HG03064 (cell line): ENCODE data around the gene WSCD2.

Experiments used
- ATAC-seq: cut with Tn5 transposase; IDR thresholded peaks from one replicate; pipeline ENCODE4 v1.9.1; 2021; ENCODE audit warnings: low read depth; ENCODE audit not compliant: unreplicated experiment

Gene WSCD2

DNA sequence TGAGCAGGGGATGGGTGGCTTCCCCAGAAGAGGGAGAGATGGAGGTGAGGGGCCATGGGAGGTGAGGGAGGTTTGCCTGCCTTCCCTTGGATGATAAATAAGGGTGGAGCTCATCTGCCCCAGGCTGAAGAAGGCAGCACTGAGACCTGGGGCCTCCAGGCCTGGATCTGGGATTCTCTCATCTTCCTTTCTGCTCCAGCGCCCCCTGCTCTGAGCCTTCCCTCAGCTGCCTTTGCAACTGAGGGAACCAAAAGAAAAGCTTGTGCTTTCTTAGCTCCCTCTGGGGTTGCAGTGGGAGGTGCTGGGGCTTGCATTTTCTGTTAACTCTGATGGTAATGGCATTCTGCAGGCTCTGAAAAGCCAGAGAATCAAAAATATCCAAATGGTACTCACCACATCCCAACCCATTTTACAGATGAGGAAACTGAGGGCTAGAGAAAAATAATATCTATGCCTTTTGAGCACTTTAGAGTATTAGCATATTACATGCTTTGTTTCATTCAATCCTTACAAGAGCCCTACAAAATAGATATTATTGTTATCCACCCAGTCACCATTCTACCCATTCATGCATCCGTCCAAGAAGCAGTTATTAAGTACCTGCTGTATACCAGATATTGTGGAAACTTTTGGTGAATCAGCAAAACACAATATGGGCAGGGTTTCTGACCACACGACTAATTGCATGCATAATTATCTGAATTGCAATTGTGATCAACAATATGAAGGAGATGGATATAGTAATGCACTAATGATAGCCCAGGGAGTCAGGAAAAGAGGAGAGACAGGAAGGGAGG is 102.2 kb downstream of the WSCD2 start:
- no peak for ATAC-seq

DNA sequence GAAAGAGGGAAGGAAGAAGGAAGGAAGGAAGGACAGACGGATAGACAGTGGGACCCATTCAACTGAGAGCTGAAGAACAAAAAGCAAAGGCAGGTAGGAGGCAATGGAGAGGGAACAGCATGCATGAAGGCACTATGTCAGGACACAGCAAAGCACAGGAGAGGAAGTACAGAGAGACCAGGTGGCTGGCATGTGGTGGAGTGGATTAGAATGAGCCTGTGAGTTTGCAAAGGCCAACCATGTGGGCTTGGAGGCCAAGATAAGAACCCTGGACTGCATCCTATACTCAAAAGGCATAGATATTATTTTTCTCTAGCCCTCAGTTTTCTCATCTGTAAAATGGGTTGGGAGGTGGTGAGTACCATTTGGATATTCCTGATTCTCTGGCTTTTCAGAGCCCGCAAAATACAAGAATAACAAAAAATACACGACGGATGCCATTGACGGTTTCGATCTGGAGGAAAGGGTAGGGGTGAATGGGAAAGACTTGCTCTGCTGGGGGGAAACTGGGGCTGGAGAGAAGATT is 102.9 kb downstream of the WSCD2 start:
- ATAC-seq: no peak

GRCh38 chr12:108232565-108232964 is 103.5 kb downstream of the WSCD2 start:
- ATAC-seq: no peak

GRCh38 chr12:108234158-108234557 is 105.1 kb downstream of the WSCD2 start:
- ATAC-seq: no peak

DNA sequence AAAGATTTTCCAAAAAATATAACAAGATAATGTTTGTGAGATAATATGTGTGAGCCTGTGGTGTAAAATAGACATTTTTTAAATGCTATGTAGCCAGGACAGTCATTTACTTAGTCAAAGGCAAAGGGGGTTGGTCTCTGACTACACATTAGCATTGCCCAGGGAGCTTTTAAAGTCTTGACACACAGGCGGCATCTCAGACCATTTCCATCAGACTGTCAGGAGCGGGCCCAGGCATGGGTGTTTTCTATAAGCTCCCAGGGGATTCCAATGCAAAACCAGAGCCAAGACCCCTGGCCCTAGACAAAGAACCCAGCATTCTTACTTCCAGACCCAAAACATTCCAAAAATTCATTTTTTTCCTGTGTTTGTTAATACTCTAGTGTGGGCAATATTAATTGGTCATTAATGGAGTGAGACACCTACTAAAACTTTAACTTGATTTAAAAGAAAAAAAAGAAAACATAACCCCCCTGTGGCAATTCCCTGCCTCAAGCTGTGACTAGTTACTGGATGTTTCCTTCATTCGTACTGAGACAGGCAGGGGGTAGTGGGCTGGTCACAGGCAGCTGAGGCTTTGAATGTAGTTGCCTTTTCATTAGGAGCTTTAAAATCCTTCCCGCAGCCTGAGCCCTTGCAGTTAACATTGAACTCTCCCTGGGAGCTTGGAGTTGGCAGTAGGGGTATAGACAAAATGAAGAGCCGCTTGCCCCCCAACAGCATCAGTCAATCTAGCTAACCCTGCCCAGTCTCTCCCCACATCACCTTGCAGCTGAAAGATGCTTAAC is 106.3 kb downstream of the WSCD2 start:
- ATAC-seq: no peak

- ATAC-seq: no peak
Measured at GRCh38 chr12:108235985-108236263, 106.8 kb downstream of the WSCD2 start.

GRCh38 chr12:108236366-108236765 is 107.3 kb downstream of the WSCD2 start:
- ATAC-seq: no peak

DNA sequence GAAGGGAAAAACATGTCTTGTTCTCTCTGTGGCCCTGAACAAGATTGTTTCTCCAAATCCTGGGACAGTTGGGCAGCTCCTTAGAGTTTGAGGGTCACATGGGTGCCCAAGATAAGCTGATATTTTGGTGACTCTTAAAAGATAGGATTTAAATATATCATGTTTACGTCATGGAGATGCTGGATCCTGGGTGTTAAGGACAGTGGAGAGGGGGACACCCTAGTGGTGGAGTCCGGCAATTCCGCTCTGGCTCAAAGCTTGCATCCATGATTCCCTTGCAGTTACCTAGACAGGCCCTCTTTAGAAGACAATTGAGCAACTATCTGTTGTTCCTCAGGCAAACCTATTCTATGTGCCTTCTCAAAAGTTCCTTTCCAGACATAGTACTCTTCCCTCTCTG is 108.2 kb downstream of the WSCD2 start:
- no peak for ATAC-seq

DNA sequence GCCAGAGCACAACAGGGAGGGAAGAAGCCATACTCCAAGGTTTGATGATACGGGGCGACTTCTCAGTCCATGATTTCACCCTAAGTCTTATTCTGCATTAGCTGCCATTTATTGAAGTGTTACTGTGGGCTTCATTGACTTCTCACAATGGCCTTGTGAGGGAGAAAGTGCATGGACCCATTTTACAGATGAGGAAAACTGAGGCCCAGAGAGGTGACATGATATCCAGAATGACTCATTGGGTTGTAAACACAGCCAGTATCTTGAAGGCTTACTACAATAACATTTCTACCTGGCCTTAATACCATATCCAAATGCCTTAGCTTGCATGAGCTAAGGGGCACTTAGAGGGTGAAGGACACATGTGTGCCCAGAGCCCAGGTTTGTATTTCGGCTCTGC is 109.4 kb downstream of the WSCD2 start:
- no peak for ATAC-seq

DNA sequence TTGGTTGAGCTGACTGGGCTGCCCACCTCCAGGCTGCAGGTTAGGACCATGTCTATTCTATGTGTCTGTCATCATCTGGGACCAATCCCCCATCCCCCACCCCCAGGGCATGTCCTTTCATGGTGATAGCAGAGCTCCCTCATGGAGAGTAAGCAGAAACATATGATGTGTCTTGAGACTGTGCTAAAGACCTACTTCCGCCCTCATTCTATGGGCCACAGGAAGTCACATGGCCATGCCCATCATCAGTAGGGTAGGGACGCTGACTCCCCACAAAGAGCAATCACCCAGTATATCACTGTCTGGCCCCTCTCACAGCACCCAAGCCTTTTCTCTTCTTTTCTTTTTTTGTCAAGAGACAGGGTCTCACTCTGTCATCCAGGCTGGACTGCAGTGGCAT is 110.3 kb downstream of the WSCD2 start:
- ATAC-seq: no peak

- ATAC-seq: no peak
Measured at GRCh38 chr12:108240027-108240785, 111.1 kb downstream of the WSCD2 start.

DNA sequence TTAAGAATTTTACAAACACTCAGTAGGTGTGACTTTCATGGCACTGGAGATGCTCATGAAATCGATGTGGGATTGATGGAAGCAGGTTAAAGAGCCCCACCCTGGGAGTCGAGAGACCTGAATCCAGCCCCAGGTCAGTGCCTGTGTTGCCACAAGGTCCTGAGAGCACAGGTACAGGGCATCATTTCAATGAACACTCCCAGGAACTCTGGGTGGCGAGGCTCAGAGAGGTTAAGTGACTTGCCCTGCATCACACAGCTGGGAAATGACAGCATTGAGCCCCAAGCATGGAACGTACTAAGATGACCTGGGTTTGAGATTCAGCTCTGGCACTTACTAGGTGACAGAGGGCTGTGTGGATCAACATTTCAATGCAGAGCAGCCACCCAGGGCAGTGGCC is 111.8 kb downstream of the WSCD2 start:
- ATAC-seq: no peak

- no peak for ATAC-seq
Measured at GRCh38 chr12:108241986-108242703, 113.1 kb downstream of the WSCD2 start.

GRCh38 chr12:108247130-108247529 is 118.0 kb downstream of the WSCD2 start:
- no peak for ATAC-seq

GRCh38 chr12:108248011-108248410 is 118.9 kb downstream of the WSCD2 start:
- ATAC-seq: no peak

- no peak for ATAC-seq
Measured at GRCh38 chr12:108252523-108252922, 123.4 kb downstream of the WSCD2 start.

- no peak for ATAC-seq
Measured at GRCh38 chr12:108253540-108253939, 124.5 kb downstream of the WSCD2 start.

- ATAC-seq: no peak
Measured at GRCh38 chr12:108254030-108254429, 124.9 kb downstream of the WSCD2 start.

DNA sequence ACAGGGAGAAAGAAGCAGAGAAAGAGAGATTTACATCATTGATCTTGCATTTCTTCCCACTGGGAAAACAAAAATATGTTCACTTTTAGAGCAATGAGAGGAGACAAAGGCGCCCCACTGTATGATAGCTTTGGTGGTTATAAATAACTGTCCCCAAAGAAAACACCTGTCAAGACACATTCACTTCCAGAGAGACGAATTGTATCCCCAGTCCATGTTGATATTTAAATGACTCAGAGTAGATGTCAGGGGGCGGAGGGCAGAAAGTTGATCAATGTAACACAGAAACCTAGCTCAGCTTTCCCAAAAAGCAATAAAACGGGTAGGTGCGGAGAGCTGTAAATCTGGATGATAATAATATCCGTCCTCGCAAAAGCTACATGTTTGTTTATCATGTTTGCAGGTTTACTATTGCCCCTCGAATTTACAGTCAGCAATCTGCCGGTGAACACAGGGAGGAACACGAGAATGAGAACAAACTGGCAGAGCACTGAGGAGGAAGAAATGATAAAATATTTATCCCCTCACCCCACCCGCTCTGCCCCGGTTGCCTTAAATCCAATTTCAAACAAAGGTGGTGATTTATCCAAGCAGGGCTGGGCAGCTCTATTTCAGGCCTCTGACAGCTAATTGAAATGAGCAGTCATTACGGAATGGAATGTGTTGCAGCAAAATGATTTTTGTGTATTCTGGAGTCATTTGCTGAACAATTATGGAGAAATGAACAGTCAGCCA is 125.6 kb downstream of the WSCD2 start:
- no peak for ATAC-seq

GRCh38 chr12:108255252-108255602 is 126.1 kb downstream of the WSCD2 start:
- no peak for ATAC-seq
